Activated naive CD8-positive, alpha-beta T cell (primary cell): ENCODE results near the gene AKAP13.
A peak's percentile ranks its signal among the peaks of the same experiment; 100 is the strongest.

Experiments used
- H3K27ac Mint-ChIP-seq: one replicate; pipeline ENCODE4 v1.8.0; 2021; ENCODE audit warnings: mixed read lengths
- H3K27me3 Mint-ChIP-seq: one replicate; pipeline ENCODE4 v1.8.0; 2021; ENCODE audit warnings: mixed read lengths
- H3K36me3 Mint-ChIP-seq: one replicate; pipeline ENCODE4 v1.8.0; 2021; ENCODE audit warnings: mixed read lengths
- H3K4me1 Mint-ChIP-seq: one replicate; pipeline ENCODE4 v1.8.0; 2021; ENCODE audit warnings: low read depth, mixed read lengths
- H3K4me3 Mint-ChIP-seq: one replicate; pipeline ENCODE4 v1.8.0; 2021; ENCODE audit warnings: mild to moderate bottlenecking, mixed read lengths
- H3K9me3 Mint-ChIP-seq: one replicate; pipeline ENCODE4 v1.8.0; 2021; ENCODE audit warnings: low read depth, mixed read lengths

Gene AKAP13

DNA sequence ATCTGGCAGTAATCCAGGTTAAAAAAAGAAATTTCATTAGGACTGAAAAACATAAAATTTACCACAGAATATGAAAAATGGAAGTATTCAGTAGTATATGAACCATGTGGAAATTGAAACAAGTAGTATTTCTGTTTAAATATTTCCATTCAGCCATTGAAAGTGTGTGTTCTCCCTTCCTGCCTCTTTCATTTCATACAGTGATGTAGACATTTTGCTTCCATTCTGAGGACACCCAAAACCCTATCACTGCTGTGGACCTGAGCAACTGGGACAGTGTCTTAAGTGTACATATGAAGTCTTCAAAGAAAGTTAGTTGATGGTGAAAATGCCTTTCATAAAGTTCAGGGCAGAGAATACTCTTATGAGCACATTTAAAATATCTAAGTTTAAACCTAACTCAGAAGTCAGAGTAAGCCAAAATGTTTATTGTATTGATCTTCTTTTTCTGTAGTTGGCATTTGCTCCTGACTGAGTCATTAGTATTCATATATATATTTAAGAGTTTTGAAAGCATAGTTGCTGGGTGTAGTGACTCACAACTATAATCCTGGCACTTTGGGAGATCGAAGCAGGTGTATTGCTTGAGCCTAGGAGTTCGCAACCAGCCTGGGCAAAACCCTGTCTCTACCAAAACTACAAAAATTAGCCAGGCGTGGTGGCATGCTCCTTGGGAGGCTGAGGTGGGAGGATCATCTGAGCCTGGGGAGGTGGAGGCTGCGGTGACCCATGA, 215.6 kb downstream of the AKAP13 start:
- H3K9me3 Mint-ChIP-seq = no peaks in the 10 kb centered on the region
- peaks cover 48% of the 10 kb centered on the region for H3K4me1 Mint-ChIP-seq
- H3K27ac Mint-ChIP-seq = peak overlapping the region; percentile 90
- H3K27me3 Mint-ChIP-seq = no peaks in the 10 kb centered on the region
- peak overlapping the region; percentile 12 for H3K4me3 Mint-ChIP-seq
- peaks cover 10% of the 10 kb centered on the region for H3K36me3 Mint-ChIP-seq

DNA sequence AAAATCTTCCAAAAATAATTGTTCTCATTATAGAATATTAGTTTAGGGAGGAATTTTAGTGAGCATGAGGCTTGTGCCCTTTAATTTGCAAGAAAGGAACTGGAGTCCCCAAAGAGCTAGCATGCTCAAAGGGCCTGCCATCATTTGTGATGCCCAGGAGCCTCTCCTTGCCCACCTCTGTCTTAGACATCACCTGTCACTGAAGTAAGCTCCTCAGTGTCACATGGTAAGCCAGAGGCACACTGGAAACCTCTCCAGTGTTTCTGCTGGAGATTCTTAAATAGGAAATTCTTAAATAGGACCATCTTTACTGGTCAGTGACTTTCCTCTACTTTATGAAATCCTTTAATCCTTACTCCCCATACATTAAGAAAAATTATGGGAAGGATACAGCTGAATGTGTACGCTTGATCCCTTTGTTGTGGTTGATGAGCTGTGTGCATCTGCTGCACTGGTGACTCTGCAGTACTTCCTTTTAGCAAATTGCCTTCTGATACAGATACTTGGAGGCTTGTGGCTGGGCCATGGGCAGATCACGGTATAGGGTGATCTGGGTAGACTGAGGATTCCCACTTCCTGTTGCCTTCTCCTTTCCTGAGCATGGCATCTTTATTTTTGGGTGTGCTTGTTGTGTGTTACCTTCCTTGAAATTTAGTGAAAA, 216.9 kb downstream of the AKAP13 start:
- peak overlapping the region; percentile 77 for H3K27ac Mint-ChIP-seq

DNA sequence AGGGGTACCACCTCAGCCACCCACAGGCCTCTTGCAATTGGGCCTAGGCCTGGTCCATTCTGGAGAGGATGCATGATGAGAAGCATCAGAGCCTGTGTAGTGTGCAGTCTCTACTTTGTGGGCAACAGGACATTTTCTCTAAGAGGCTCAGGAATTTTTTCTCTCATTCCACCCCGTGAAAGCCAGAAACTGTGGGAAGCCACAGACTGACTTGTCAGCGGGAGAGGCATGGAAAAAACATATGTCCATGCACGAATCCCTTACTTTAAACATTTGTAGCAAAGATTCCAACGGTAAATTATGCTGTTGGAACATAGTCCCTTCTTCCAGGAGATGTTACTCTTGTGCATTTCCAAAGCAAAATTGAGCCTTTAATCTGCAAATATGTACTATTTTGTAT, 217.8 kb downstream of the AKAP13 start:
- H3K4me3 Mint-ChIP-seq = no peak overlapping the region
- H3K9me3 Mint-ChIP-seq = no peaks in the 10 kb centered on the region
- peaks cover 50% of the 10 kb centered on the region for H3K4me1 Mint-ChIP-seq
- peaks cover 9% of the 10 kb centered on the region for H3K36me3 Mint-ChIP-seq
- no peaks in the 10 kb centered on the region for H3K27me3 Mint-ChIP-seq
- peak overlapping the region; percentile 77 for H3K27ac Mint-ChIP-seq

More for the DNA sequence above, 216.9 kb downstream of the AKAP13 start:
- Mint-ChIP-seq H3K4me3 (peak overlapping the region; percentile 46), H3K9me3 (no peaks in the 10 kb centered on the region), H3K4me1 (peaks cover 50% of the 10 kb centered on the region), H3K27me3 (no peaks in the 10 kb centered on the region), H3K36me3 (peaks cover 7% of the 10 kb centered on the region)

- Mint-ChIP-seq H3K4me3 (no peak overlapping the region), H3K9me3 (no peaks in the 10 kb centered on the region), H3K27me3 (no peaks in the 10 kb centered on the region), H3K4me1 (peaks cover 49% of the 10 kb centered on the region), H3K27ac (no peak overlapping the region), H3K36me3 (peaks cover 14% of the 10 kb centered on the region)
Observed at GRCh38 chr15:85598718-85599398, 218.5 kb downstream of the AKAP13 start.

- H3K4me3 Mint-ChIP-seq = no peak overlapping the region
- no peaks in the 10 kb centered on the region for H3K27me3 Mint-ChIP-seq
- no peak overlapping the region for H3K27ac Mint-ChIP-seq
- no peaks in the 10 kb centered on the region for H3K9me3 Mint-ChIP-seq
- peaks cover 14% of the 10 kb centered on the region for H3K36me3 Mint-ChIP-seq
- H3K4me1 Mint-ChIP-seq = peaks cover 42% of the 10 kb centered on the region
Observed at GRCh38 chr15:85600001-85600400, 219.6 kb downstream of the AKAP13 start.

DNA sequence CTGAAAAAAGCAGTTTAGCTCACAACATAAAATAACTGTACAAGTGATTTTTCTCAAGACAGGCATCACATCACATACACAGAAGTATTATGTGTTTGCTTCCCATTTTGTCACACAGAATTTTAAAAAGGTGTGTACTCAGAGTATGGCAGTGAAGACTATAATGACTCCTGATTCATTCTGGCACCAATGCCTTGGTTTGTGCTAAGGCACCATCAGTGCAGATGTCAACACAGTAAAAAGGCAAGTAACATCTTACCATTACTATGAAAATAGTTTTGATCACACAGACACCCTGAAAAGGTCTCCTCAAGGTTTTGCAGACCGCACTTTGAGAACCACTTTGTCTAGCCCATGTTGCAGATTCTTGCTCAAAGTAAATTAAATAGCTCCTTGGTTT, 222.8 kb downstream of the AKAP13 start:
- H3K27me3 Mint-ChIP-seq = no peaks in the 10 kb centered on the region
- no peaks in the 10 kb centered on the region for H3K9me3 Mint-ChIP-seq
- H3K4me1 Mint-ChIP-seq = peaks cover 22% of the 10 kb centered on the region
- H3K4me3 Mint-ChIP-seq = no peak overlapping the region
- H3K27ac Mint-ChIP-seq = no peak overlapping the region
- peaks cover 13% of the 10 kb centered on the region for H3K36me3 Mint-ChIP-seq

GRCh38 chr15:85603703-85604102, 223.3 kb downstream of the AKAP13 start:
- H3K27me3 Mint-ChIP-seq = no peaks in the 10 kb centered on the region
- peak overlapping the region; percentile 59 for H3K27ac Mint-ChIP-seq
- H3K4me1 Mint-ChIP-seq = peaks cover 22% of the 10 kb centered on the region
- H3K36me3 Mint-ChIP-seq = peaks cover 13% of the 10 kb centered on the region
- no peak overlapping the region for H3K4me3 Mint-ChIP-seq
- H3K9me3 Mint-ChIP-seq = no peaks in the 10 kb centered on the region

DNA sequence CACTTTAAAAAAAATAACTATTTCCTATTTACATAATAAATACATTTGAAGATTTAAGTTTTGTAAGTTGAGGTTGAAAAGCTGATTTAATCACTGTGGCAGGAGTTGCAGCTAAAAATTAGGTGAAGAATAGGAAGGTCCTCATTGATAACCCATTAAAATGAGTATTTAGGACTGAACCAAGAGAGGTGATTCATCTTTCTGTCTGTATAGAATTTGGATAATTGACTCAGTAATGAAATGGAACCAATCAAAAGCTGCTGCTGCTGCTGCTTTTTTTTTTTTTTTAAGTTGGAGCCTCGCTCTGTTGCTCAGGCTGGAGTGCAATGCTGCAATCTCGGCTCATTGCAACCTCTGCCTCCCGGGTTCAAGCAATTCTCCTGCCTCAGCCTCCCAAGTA, 223.8 kb downstream of the AKAP13 start:
- Mint-ChIP-seq H3K4me1 (peaks cover 18% of the 10 kb centered on the region), H3K36me3 (peaks cover 13% of the 10 kb centered on the region), H3K27ac (no peak overlapping the region), H3K9me3 (no peaks in the 10 kb centered on the region), H3K27me3 (no peaks in the 10 kb centered on the region), H3K4me3 (no peak overlapping the region)

- H3K4me1 Mint-ChIP-seq = peaks cover 22% of the 10 kb centered on the region
- H3K36me3 Mint-ChIP-seq = peaks cover 18% of the 10 kb centered on the region
- no peaks in the 10 kb centered on the region for H3K9me3 Mint-ChIP-seq
- peak overlapping the region; percentile 64 for H3K27ac Mint-ChIP-seq
- H3K4me3 Mint-ChIP-seq = no peak overlapping the region
- H3K27me3 Mint-ChIP-seq = no peaks in the 10 kb centered on the region
Observed at GRCh38 chr15:85606738-85607137, 226.3 kb downstream of the AKAP13 start.

GRCh38 chr15:85607141-85607806, 226.9 kb downstream of the AKAP13 start:
- peaks cover 22% of the 10 kb centered on the region for H3K4me1 Mint-ChIP-seq
- peaks cover 18% of the 10 kb centered on the region for H3K36me3 Mint-ChIP-seq
- H3K4me3 Mint-ChIP-seq = peak overlapping the region; percentile 11
- no peaks in the 10 kb centered on the region for H3K27me3 Mint-ChIP-seq
- H3K27ac Mint-ChIP-seq = peak overlapping the region; percentile 64
- H3K9me3 Mint-ChIP-seq = no peaks in the 10 kb centered on the region

DNA sequence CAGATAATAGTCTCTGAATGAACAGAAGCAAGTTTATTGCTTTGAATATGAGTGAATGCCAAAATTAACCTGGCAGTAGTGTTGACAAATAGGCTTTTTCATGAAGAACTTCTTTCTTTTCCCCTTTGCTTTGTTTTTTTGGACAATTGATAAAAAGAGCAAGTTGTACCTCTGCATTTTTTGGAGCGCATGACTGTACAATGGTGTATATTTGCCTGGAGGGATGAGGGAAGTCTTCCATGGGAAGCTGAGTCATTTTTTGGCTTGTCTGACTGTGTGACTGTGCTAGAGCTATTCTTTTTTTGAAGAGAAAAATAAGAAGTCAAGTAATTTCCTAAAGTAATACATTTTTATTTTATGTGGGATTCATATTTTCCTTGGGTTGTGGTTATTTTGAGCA, 227.4 kb downstream of the AKAP13 start:
- Mint-ChIP-seq H3K27ac (peak overlapping the region; percentile 64), H3K36me3 (peaks cover 18% of the 10 kb centered on the region), H3K27me3 (no peaks in the 10 kb centered on the region), H3K9me3 (no peaks in the 10 kb centered on the region), H3K4me1 (peaks cover 22% of the 10 kb centered on the region), H3K4me3 (no peak overlapping the region)

DNA sequence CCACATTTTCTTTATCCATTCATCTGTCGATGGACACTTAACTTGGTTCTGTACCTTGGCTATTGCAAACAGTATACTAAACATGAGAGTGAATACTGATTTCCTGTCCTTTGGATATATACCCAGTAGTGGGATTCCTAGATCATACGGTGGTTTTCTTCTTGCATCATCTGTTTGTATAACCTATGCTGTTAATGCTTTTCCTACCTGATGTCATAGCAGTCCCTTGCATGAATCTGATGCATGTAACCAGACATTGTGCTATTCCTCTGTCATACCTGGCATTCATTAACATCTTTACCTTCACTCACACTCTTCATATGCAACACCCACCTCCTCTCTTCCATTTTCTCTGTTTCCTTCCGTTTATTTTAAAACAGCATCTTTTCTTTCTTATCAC, 229.1 kb downstream of the AKAP13 start:
- H3K27me3 Mint-ChIP-seq = no peaks in the 10 kb centered on the region
- H3K36me3 Mint-ChIP-seq = peaks cover 11% of the 10 kb centered on the region
- H3K9me3 Mint-ChIP-seq = no peaks in the 10 kb centered on the region
- no peak overlapping the region for H3K4me3 Mint-ChIP-seq
- peaks cover 20% of the 10 kb centered on the region for H3K4me1 Mint-ChIP-seq
- no peak overlapping the region for H3K27ac Mint-ChIP-seq

DNA sequence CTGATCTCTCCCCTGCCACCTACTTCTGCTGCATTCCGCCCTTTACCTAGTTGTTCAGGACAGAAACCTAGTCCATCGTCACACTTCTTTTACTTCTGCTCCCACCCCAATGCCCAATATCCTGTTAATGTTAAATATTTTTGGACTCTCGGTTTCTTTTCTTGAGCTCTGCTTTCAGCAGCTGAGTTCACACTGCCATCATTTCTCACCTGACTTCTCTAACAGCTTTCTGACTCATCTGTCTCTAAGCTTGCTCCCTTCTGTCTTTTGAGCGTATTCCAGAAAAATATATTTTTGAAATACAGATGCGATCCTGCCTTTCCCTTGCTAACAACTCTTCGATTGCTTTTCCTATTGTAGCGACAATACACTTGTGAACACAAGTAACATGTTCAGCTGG, 231.0 kb downstream of the AKAP13 start:
- H3K36me3 Mint-ChIP-seq = peaks cover 11% of the 10 kb centered on the region
- peak overlapping the region; percentile 55 for H3K27ac Mint-ChIP-seq
- H3K4me1 Mint-ChIP-seq = peaks cover 28% of the 10 kb centered on the region
- H3K4me3 Mint-ChIP-seq = no peak overlapping the region
- no peaks in the 10 kb centered on the region for H3K9me3 Mint-ChIP-seq
- no peaks in the 10 kb centered on the region for H3K27me3 Mint-ChIP-seq

- Mint-ChIP-seq H3K9me3 (no peaks in the 10 kb centered on the region), H3K4me3 (no peak overlapping the region), H3K27ac (no peak overlapping the region), H3K27me3 (no peaks in the 10 kb centered on the region), H3K36me3 (peaks cover 9% of the 10 kb centered on the region), H3K4me1 (peaks cover 26% of the 10 kb centered on the region)
Observed at GRCh38 chr15:85614059-85614458, 233.7 kb downstream of the AKAP13 start.

DNA sequence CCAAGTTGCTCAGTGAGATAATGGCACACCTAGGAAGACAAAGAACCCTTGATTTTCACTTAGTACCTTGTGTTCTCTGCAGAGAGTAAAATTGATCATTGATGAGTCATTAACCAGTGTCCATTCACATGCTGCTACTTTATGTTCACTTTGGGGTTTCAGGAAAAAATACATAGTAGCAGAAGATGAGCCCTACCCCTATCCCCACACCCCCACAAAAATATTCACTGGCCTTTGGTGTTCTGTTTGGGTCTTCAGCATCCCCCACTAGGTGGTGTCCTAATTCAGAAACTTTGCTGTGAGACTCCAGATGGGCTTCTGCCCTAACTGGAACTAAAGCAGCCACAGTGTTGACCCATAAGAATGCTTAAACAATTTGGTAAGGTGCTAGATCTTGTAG, 235.5 kb downstream of the AKAP13 start:
- Mint-ChIP-seq H3K36me3 (peaks cover 9% of the 10 kb centered on the region), H3K4me3 (no peak overlapping the region), H3K27me3 (no peaks in the 10 kb centered on the region), H3K4me1 (peaks cover 26% of the 10 kb centered on the region), H3K9me3 (no peaks in the 10 kb centered on the region), H3K27ac (no peak overlapping the region)
